Gastrocnemius medialis (tissue), 4 donors: ENCODE data around the gene ZMYND12.

ENCODE experiments used
- POLR2A ChIP-seq, 2 donors: fragments of 450-650 bp; IDR thresholded peaks; one replicate each; pipeline ENCODE4 v1.6.1; 2017; ENCODE audit warnings: antibody characterized with exemption in 2 of 2, mild to moderate bottlenecking in 2 of 2, moderate library complexity in 2 of 2
- TF ChIP-seq, protein P1 (sequence below), 5 experiments: fragments of 450-650 bp in 3 of 5; fragments of 200-600 bp in 2 of 5; sonication (generic) in 2 of 5; IDR thresholded peaks in 4 of 5; conservative IDR thresholded peaks in 1 of 5; 1 replicate in 4 of 5; 2 replicates in 1 of 5; pipeline ENCODE4 v1.5.1; 2016 to 2019; ENCODE audit warnings: antibody characterized with exemption in 5 of 5, mild to moderate bottlenecking in 3 of 5, moderate library complexity in 3 of 5

DNA sequence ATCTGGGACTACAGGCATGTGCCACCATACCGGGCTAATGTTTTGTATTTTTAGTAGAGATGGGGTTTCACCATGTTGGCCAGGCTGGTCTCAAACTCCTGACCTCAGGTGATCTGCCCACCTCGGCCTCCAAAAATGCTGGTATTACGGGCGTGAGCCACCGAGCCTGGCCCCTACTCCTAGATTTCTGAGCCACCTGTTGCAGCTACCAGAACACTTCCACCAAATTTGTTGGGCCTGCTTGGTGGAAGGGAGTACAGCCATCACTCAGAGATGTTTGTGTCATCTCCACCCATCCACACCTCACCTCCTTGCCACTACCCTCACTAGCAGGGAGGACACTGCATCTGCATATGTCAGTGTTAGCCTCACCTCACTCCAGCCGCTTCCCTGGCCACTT is 69.8 kb downstream of the ZMYND12 start:
- TF ChIP-seq, protein P1, sequence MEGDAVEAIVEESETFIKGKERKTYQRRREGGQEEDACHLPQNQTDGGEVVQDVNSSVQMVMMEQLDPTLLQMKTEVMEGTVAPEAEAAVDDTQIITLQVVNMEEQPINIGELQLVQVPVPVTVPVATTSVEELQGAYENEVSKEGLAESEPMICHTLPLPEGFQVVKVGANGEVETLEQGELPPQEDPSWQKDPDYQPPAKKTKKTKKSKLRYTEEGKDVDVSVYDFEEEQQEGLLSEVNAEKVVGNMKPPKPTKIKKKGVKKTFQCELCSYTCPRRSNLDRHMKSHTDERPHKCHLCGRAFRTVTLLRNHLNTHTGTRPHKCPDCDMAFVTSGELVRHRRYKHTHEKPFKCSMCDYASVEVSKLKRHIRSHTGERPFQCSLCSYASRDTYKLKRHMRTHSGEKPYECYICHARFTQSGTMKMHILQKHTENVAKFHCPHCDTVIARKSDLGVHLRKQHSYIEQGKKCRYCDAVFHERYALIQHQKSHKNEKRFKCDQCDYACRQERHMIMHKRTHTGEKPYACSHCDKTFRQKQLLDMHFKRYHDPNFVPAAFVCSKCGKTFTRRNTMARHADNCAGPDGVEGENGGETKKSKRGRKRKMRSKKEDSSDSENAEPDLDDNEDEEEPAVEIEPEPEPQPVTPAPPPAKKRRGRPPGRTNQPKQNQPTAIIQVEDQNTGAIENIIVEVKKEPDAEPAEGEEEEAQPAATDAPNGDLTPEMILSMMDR (IDR thresholded peaks at IDR 0.05 in 4 of 5, conservative IDR thresholded peaks at IDR 0.05 in 1 of 5) = no peak
- TF ChIP-seq POLR2A (IDR thresholded peaks at IDR 0.05) = no peak
